ENCODE results near the gene MEIS2.

Gene MEIS2

GRCh38 chr15:37088436-37088835 is 11.9 kb downstream of the MEIS2 start:
- H3K4me1 ChIP-seq = peaks cover 12% of the 10 kb centered on the region
- in situ Hi-C loops (cut with MboI; ENCODE audit: low sequenced_read_pairs) = loop anchor here (25.0 kb wide), 1 partner anchor 1576 kb away; no protein-coding TSS in a partner anchor
- no peaks in the 10 kb centered on the region for H3K27me3 ChIP-seq (ENCODE audit: low read depth)
- DNase-seq (ENCODE audit: low spot score in 2 of 2) = no peak
- H3K36me3 ChIP-seq (replicated peaks) = peaks cover 44% of the 10 kb centered on the region
- H3K4me3 ChIP-seq = no peak overlapping the region
- H3K9me3 ChIP-seq = no peaks in the 10 kb centered on the region

- Histone ChIP-seq H3K4me3 (no peak overlapping the region), H3K4me1 (peaks cover 12% of the 10 kb centered on the region), H3K36me3 (replicated peaks) (peaks cover 47% of the 10 kb centered on the region), H3K9me3 (no peaks in the 10 kb centered on the region), H3K27me3 (ENCODE audit: low read depth) (no peaks in the 10 kb centered on the region)
- in situ Hi-C loops (cut with MboI; ENCODE audit: low sequenced_read_pairs) = loop anchor here (25.0 kb wide), 1 partner anchor 1575 kb away; no protein-coding TSS in a partner anchor
- no peak for DNase-seq (ENCODE audit: low spot score in 2 of 2)
These were observed 13.2 kb downstream of the MEIS2 start for GRCh38 chr15:37087131-37087588.

DNA sequence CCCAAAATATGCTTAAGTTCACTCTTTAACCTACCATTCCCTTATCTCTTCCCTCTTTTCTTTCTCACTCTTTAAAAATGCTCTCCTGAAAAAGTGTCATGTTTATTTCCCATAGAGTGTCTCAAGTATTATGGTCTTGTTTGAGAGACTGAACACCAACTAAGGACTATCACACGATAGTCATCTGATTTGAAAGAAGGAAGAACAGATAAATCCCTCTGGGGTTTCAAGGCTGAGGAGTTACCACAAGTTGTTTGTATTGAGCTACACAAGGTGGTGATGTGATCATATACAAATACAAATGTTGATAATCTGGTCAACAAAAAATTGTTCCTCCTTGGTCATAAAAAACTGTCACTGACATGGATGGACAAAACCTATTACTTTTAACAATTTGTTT is 13.8 kb downstream of the MEIS2 start:
- in situ Hi-C loops (cut with MboI; ENCODE audit: low sequenced_read_pairs) = loop anchor here (25.0 kb wide), 1 partner anchor 1574 kb away; no protein-coding TSS in a partner anchor
- Histone ChIP-seq H3K27me3 (ENCODE audit: low read depth) (no peaks in the 10 kb centered on the region), H3K4me3 (no peak overlapping the region), H3K9me3 (no peaks in the 10 kb centered on the region), H3K4me1 (peaks cover 6% of the 10 kb centered on the region), H3K36me3 (replicated peaks) (peaks cover 45% of the 10 kb centered on the region)
- no peak for DNase-seq (ENCODE audit: low spot score in 2 of 2)

- Histone ChIP-seq H3K4me1 (peaks cover 2% of the 10 kb centered on the region), H3K9me3 (no peaks in the 10 kb centered on the region), H3K27me3 (ENCODE audit: low read depth) (no peaks in the 10 kb centered on the region), H3K36me3 (replicated peaks) (peaks cover 43% of the 10 kb centered on the region), H3K4me3 (no peak overlapping the region)
- DNase-seq (ENCODE audit: low spot score in 2 of 2) = no peak
- in situ Hi-C loops (cut with MboI; ENCODE audit: low sequenced_read_pairs) = loop anchor here (25.0 kb wide), 1 partner anchor 1574 kb away; no protein-coding TSS in a partner anchor
These were observed 14.2 kb downstream of the MEIS2 start for GRCh38 chr15:37086120-37086519.

GRCh38 chr15:37084602-37085001 is 15.7 kb downstream of the MEIS2 start:
- in situ Hi-C loops (cut with MboI; ENCODE audit: low sequenced_read_pairs) = loop anchor here (25.0 kb wide), 1 partner anchor 1572 kb away; no protein-coding TSS in a partner anchor
- no peaks in the 10 kb centered on the region for H3K27me3 ChIP-seq (ENCODE audit: low read depth)
- H3K4me3 ChIP-seq = no peak overlapping the region
- peaks cover 44% of the 10 kb centered on the region for H3K36me3 ChIP-seq (replicated peaks)
- H3K9me3 ChIP-seq = no peaks in the 10 kb centered on the region
- no peak for DNase-seq (ENCODE audit: low spot score in 2 of 2)
- no peaks in the 10 kb centered on the region; the same call in 1 of the 2 replicates for H3K4me1 ChIP-seq

- H3K4me1 ChIP-seq = peaks cover 5% of the 10 kb centered on the region
- in situ Hi-C loops (cut with MboI; ENCODE audit: low sequenced_read_pairs) = loop anchor here (25.0 kb wide), 1 partner anchor 1571 kb away; no protein-coding TSS in a partner anchor
- no peak for DNase-seq (ENCODE audit: low spot score in 2 of 2)
- H3K27me3 ChIP-seq (ENCODE audit: low read depth) = no peaks in the 10 kb centered on the region
- peaks cover 44% of the 10 kb centered on the region for H3K36me3 ChIP-seq (replicated peaks)
- H3K9me3 ChIP-seq = no peaks in the 10 kb centered on the region
- no peak overlapping the region for H3K4me3 ChIP-seq
These were observed 16.7 kb downstream of the MEIS2 start for GRCh38 chr15:37083610-37084009.

DNA sequence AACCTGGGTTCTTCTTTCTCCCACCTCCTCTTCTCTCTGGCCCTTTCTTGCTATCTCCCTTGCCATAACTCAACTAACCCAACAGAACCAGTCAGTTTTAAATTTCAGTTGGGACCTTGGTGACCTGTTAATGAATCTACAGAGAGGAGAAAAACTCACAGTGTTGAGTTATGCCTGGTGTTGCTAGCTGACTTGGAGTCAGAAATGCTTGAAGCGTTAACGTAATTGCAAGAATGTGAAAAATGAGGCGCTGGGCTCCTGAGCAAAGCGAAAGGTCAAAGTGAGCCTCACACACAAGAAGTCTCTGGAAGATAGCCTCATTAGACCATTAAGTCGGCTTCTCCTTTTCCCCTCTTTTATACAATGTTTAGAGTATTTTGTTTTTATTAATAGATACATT is 18.4 kb downstream of the MEIS2 start:
- H3K9me3 ChIP-seq = no peaks in the 10 kb centered on the region
- no peak for DNase-seq (ENCODE audit: low spot score in 2 of 2)
- H3K4me3 ChIP-seq = no peak overlapping the region
- no peaks in the 10 kb centered on the region for H3K27me3 ChIP-seq (ENCODE audit: low read depth)
- H3K4me1 ChIP-seq = peaks cover 18% of the 10 kb centered on the region
- in situ Hi-C loops (cut with MboI; ENCODE audit: low sequenced_read_pairs) = loop anchor here (25.0 kb wide), 1 partner anchor 1570 kb away; no protein-coding TSS in a partner anchor
- peaks cover 39% of the 10 kb centered on the region for H3K36me3 ChIP-seq (replicated peaks)

GRCh38 chr15:37080261-37080921 is 20.0 kb downstream of the MEIS2 start:
- Histone ChIP-seq H3K36me3 (replicated peaks) (peaks cover 34% of the 10 kb centered on the region), H3K4me1 (peaks cover 24% of the 10 kb centered on the region)

DNA sequence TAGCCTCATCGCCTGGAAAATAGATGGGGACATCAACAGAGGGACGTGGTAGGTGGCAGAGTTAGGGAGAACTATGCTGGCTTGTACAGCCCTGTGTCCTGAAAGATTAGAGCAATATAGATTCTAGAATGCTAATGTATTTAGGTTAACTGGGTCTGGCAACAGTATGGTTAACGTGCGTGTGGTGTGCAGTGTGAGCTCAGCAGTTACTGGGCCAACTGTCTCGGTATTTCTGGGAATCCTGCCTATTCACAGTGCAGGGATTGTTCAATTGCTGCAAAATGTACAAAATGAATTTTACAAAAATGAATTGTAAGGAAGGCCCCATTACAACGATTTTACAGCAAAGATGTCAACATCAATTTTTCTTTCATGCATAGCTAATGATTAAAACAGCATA is 20.6 kb downstream of the MEIS2 start:
- no peak for DNase-seq (ENCODE audit: low spot score in 2 of 2)
- in situ Hi-C loops (cut with MboI; ENCODE audit: low sequenced_read_pairs) = loop anchor here (25.0 kb wide), 1 partner anchor 1567 kb away; no protein-coding TSS in a partner anchor
- Histone ChIP-seq H3K27me3 (ENCODE audit: low read depth) (no peaks in the 10 kb centered on the region), H3K4me3 (no peak overlapping the region), H3K9me3 (no peaks in the 10 kb centered on the region), H3K36me3 (replicated peaks) (peaks cover 31% of the 10 kb centered on the region), H3K4me1 (peaks cover 24% of the 10 kb centered on the region)

More at GRCh38 chr15:37080261-37080921, 20.0 kb downstream of the MEIS2 start:
- no peak overlapping the region for H3K4me3 ChIP-seq
- in situ Hi-C loops (cut with MboI; ENCODE audit: low sequenced_read_pairs) = loop anchor here (25.0 kb wide), 1 partner anchor 1568 kb away; no protein-coding TSS in a partner anchor
- H3K27me3 ChIP-seq (ENCODE audit: low read depth) = no peaks in the 10 kb centered on the region
- no peaks in the 10 kb centered on the region for H3K9me3 ChIP-seq
- DNase-seq (ENCODE audit: low spot score in 2 of 2) = no peak

DNA sequence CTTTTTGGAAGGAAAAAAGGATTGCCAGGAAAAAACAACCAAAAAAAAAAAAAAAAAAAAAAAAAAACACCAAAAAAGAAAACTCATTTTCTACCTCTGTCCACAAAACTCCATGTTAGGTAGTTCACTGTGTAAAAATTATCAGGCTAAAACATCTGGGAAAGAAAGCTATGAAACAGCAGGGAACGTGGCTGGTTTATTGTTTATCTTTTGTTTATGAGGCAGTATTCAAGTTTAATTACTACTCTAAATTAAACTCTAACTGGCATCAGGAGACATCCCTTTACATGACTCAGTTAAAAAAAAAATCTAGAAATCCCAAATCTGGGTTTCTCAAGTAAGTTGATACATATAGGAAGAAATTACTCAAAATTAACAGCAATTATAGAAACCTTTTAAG is 21.8 kb downstream of the MEIS2 start:
- H3K9me3 ChIP-seq = no peaks in the 10 kb centered on the region
- H3K4me1 ChIP-seq = peaks cover 24% of the 10 kb centered on the region
- no peak for DNase-seq (ENCODE audit: low spot score in 2 of 2)
- H3K27me3 ChIP-seq (ENCODE audit: low read depth) = no peaks in the 10 kb centered on the region
- no peak overlapping the region for H3K4me3 ChIP-seq
- in situ Hi-C loops (cut with MboI; ENCODE audit: low sequenced_read_pairs) = loop anchor here (25.0 kb wide), 1 partner anchor 1566 kb away; no protein-coding TSS in a partner anchor
- H3K36me3 ChIP-seq (replicated peaks) = peaks cover 22% of the 10 kb centered on the region

- in situ Hi-C loops (cut with MboI; ENCODE audit: low sequenced_read_pairs) = loop anchor here (25.0 kb wide), 1 partner anchor 1565 kb away; no protein-coding TSS in a partner anchor
- Histone ChIP-seq H3K27me3 (ENCODE audit: low read depth) (no peaks in the 10 kb centered on the region), H3K4me3 (0 out of 2 replicates have a peak overlapping the region, but pooled peaks have one; percentile 0), H3K36me3 (replicated peaks) (peaks cover 14% of the 10 kb centered on the region), H3K9me3 (no peaks in the 10 kb centered on the region), H3K4me1 (peaks cover 24% of the 10 kb centered on the region)
- DNase-seq (ENCODE audit: low spot score in 2 of 2) = peak; percentile 46 to 72
These were observed 22.6 kb downstream of the MEIS2 start for GRCh38 chr15:37077623-37078351.

DNA sequence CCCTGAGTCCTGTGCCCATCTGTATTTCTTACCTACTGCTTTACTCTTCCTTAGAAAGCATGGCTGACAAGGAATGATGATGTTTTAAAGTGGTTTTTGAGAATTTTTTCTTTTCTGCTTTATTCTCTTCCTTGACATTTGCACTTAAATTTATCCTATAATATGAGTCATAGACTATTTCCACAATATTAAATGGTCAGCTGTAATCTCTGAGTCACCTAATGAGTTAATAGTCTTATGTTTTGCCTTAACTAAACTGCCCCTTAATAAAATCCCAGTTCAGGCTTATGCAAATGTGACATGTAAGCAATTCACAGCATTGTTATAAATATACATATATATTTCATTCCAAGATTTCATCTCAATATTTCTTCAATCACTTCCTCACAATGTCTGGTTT is 23.8 kb downstream of the MEIS2 start:
- DNase-seq (ENCODE audit: low spot score in 2 of 2) = no peak
- no peaks in the 10 kb centered on the region for H3K27me3 ChIP-seq (ENCODE audit: low read depth)
- H3K4me3 ChIP-seq = no peak overlapping the region
- H3K36me3 ChIP-seq (replicated peaks) = peaks cover 5% of the 10 kb centered on the region; the same call in 1 of the 2 replicates
- in situ Hi-C loops (cut with MboI; ENCODE audit: low sequenced_read_pairs) = loop anchor here (25.0 kb wide), 1 partner anchor 1564 kb away; no protein-coding TSS in a partner anchor
- no peaks in the 10 kb centered on the region for H3K9me3 ChIP-seq
- peaks cover 24% of the 10 kb centered on the region for H3K4me1 ChIP-seq

DNA sequence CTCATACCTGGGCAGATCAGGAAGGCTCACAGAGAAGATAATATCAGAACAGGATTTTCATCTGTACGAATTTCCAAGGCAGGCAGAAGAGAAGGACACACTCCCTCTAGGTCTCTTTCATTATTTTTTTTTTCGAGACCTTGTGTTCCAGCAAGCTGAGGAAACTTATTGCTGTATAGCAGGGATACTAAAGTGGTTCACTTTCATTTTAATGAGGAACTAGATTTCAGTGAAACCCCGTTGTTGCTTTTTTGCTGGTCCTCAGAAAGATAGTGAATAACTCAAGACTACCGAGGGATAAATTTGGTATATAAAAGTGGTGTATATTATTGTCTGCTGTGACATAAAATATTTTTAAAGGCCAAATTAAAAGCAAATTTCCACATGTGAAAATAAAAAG is 24.6 kb downstream of the MEIS2 start:
- H3K36me3 ChIP-seq (replicated peaks) = peaks cover 2% of the 10 kb centered on the region; the same call in 1 of the 2 replicates

More for the DNA sequence above, 24.6 kb downstream of the MEIS2 start:
- DNase-seq (ENCODE audit: low spot score in 2 of 2) = no peak
- in situ Hi-C loops (cut with MboI; ENCODE audit: low sequenced_read_pairs) = loop anchor here (25.0 kb wide), 1 partner anchor 1563 kb away; no protein-coding TSS in a partner anchor
- peaks cover 24% of the 10 kb centered on the region for H3K4me1 ChIP-seq
- no peaks in the 10 kb centered on the region for H3K27me3 ChIP-seq (ENCODE audit: low read depth)
- H3K4me3 ChIP-seq = no peak overlapping the region
- no peaks in the 10 kb centered on the region for H3K9me3 ChIP-seq
